ENCODE measurements around the gene ST8SIA5.

Gene ST8SIA5

DNA sequence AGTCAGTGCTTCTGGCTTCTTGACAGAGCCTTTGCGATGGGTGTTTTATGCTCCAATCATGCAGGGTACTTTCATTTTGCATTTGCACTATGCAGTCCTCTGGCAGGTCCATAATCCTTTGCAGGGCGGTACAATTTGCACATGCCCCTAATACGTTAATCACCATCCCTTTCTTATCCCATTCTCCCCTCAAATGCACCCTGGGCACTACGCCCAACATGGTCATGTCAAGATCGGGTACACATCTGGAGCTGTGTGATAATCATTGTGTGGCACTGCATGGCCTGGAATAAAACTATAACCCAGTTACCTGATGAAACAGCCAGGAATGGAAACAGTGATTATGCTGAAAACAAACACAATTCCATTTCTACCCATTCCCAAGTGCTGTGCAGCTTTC is 127.5 kb downstream of the ST8SIA5 start:
- no peak for DNase-seq (ENCODE audit: low read depth in 2 of 2)

DNA sequence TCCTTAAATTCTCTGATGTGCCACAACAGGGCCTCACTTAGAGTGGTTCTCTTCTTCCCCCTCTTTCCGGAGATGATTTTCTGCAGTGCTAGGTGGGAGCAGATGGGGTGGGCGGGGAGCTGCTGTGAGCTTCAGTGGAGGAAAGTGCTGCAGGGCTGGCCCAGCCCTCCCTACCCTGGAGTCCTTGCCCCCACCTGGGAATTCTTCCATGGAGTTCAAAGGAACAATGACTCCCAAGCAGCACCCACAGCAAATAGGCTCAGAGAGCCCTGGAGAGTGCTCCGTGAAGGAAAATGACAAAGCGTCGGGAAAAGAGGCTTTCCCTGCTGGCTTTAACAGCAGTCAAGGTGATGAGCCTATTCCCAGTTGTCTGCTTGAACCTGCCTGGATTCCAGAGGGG is 128.6 kb downstream of the ST8SIA5 start:
- DNase-seq (ENCODE audit: low read depth in 2 of 2) = no peak

DNA sequence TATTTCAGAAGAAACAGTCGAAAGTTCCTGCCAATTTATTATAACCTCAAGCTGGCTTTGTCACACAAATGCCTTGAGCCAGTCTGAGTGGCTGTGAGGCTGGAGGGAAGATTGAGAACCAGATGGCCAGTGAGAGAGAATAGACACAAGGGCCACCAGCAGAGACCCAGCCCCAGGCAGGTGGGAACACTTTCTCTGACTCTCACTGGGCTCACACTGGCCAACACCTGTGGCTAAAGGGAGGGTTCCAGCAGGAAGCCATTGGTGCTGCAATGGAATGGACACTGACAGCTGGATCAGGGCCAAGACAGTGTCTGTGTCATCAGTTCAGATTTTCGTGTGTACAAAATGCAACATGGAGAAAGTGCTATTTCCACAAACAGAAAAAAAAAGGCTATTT is 129.7 kb downstream of the ST8SIA5 start:
- DNase-seq (ENCODE audit: low read depth in 2 of 2) = no peak

DNA sequence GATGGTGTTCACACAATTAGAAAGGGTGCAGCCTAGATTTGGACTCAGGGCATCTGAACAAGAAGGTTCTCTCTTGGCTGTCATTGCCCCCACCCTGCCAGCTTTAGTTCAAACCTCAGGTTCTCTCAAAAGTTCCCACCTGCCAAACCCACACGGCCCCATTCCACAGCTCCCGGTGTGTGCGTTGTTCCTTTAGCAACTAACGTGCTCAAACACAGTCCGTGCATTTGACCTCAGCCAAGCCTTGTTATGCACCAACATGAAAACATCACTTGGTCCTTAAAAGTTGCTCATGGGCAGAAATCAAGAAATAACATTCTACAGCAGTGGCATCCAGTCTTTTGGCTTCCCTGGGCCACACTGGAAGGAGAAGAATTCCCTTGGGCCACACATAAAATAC is 131.8 kb downstream of the ST8SIA5 start:
- no peak for DNase-seq (ENCODE audit: low read depth in 2 of 2)

DNA sequence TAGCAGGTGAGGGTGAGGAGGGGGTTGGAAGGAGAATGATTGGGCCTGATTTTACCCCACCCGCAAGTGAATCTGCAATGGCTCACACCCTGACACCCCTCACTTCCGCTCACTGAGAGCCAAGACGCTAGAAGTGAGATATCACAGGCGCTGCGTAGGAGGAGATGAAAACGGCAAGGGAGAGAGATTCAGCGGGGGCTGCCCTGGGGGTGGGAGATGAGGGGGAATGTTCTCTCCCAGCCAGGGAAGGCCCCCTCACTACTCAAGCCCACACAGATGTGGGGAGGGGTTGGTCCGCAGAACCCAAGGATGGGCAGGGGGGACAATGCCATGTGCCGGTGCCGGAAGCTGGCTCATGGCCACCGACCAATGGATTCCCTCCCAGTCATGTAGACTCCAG is 132.7 kb downstream of the ST8SIA5 start:
- no peak for DNase-seq (ENCODE audit: low read depth in 2 of 2)

DNA sequence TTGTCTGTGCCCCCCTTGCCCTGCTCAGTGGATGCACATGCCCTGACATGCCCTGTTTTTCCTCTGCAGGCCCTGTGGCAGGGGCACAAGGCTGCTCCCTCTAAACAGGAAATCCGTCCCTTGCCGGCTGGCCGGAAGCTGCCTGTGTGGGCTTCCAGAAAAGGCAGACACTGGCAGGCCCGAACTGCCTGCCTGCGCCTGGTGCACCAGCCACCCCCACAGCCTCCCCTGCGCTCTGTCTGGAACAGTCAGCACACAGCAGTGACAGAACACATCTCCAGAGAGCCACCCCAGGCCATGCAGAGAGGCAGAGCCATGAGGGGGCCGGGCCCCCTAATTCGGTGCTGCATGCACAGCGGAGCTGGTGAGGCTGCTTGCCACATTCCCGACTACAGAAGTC is 133.3 kb downstream of the ST8SIA5 start:
- DNase-seq (ENCODE audit: low read depth in 2 of 2) = no peak

DNA sequence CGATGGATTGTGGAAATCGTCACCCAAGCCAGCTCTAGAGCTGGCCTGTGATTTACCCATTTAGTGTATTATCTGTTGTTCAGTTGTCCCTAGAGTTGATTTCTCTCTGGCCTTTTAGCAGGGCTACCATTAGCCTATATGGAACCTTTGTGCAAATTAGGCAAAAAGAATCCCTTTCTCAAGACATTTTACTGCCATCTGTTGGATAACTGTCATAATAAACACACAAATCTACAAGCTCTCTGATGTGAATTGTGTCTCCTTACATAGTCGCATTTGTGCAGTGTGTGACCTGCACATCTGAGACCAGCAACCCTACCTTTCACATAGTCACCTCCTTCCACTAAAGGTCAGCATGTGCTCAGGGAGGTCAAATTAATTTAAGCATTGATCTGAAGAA is 133.9 kb downstream of the ST8SIA5 start:
- DNase-seq (ENCODE audit: low read depth in 2 of 2) = no peak

DNA sequence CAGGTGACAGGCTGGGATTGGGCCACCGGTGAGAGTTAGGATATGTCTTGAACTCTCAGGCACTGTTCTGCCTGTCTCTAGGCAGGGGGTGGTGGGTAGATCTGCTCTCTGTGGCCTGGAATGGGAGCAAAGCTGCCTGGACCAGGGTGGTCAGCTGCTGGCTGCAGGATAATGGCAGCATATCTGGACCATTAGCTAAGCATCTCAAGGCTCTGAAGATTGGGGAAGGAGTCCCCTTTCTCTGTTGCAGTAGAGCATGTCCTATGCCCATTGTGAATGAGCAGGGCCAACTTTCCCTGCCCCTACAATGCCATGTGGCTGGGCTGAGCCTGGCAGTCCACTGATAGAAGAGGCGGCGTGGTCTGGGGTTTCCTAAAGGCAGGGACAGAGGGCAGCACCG is 134.4 kb downstream of the ST8SIA5 start:
- DNase-seq (ENCODE audit: low read depth in 2 of 2) = no peak

DNA sequence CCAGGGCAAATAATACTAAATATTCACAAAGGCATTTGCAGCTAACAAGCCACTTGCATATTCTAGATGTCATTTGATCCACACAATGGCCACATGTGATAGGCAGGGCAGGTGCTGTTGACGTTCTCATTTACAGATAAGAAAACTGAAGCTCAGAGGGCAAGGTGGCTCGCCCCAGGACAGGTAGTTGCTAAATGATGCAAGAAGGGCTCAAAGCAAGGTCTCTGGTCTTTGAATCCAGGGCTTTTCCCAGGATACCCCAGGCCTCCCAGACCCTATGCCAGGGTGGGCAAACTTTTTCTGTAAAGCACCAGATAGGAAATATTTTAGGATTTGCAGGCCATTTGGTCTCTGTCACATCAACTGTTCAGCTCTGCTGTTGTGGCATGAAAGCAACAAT is 135.0 kb downstream of the ST8SIA5 start:
- no peak for DNase-seq (ENCODE audit: low read depth in 2 of 2)

DNA sequence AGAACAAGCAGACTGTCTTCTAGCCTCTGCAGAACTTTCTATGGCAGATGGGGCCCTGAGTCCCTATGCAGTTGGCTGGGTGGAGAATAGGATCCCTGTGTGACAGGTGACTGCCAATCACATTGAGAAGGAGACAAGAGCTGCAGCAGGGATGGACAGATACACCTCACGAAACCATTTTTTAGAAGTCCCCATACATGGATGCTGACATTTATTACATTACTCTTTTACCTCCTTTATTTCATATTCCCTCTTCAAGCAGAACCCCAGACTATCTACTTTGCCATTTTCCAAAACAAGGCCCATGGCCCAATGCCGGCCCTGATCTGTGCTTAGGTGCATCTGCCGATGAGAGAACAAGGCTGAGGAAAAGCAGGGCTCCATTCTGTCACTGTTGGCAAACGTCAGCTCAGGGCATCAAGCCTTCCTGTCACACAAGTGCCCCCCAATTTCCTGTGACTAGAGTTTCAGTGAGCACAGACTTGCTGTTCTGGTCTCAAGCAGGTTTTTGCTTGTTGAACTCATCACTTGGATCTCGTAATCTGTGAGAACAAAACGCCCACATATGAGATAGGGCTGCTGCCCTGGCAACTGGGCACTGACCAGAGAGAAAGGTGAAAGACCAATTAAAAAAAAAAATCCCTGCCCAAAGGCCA is 135.6 kb downstream of the ST8SIA5 start:
- no peak for DNase-seq (ENCODE audit: low read depth in 2 of 2)

DNA sequence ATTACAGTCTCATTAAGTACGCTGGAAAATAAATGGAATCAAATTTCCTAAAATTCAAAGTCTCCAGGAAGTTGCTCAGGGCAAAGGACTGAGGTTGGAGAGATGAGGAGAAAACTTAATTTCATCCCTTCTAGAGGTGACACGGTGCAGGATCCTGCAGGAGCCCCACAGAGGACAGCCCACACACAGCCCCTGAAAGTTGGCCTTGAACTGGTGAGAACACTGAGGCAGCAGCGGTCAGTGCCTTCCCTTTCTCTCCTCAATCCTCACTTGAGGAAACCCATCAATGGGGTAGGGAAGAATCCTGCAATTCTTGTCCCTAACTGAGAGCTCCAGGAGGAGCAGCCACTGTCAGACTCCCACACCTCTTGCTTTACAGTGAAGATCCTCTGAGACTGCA is 137.3 kb downstream of the ST8SIA5 start:
- no peak for DNase-seq (ENCODE audit: low read depth in 2 of 2)
